Activated CD8-positive, alpha-beta memory T cell treated with anti-CD3 and anti-CD28 coated beads for 1 hour (primary cell): ENCODE results near the gene TMEM187.
A peak's percentile ranks its signal among the peaks of the same experiment; 100 is the strongest.
"Not testable (repeated sequence)": the region's sequence is repeated elsewhere in the genome, so short reads cannot be mapped to it uniquely, and the experiment has no call there.

Experiments used
- DNase-seq, 2 donors: peaks; one replicate each; pipeline ENCODE4 v3.0.0-alpha.2; 2020; ENCODE audit warnings: low read depth in 1 of 2; ENCODE audit errors: extremely low read depth in 1 of 2

The TMEM187 gene

GRCh38 chrX:153970357-153971123 lies 2.0 kb upstream of the TMEM187 start:
- DNase-seq, result no peak

- DNase-seq, result peak; percentile 76 to 82
Measured at GRCh38 chrX:153971124-153971449, 1.5 kb upstream of the TMEM187 start.

GRCh38 chrX:153971450-153972367 lies 845 bp upstream of the TMEM187 start, which contains the start of gene HCFC1:
Gene HCFC1, minus strand, starts transcription at chrX:153971818. Its CDS starts 978 bp downstream, at chrX:153970840.
- DNase-seq, result peak; percentile 77 to 92

GRCh38 chrX:153973127-153974002 lies 811 bp downstream of the TMEM187 start:
- no peak for DNase-seq

GRCh38 chrX:153974003-153974725 lies 1.6 kb downstream of the TMEM187 start:
- no peak for DNase-seq

GRCh38 chrX:153974726-153975286 lies 2.3 kb downstream of the TMEM187 start:
- no peak for DNase-seq

DNA sequence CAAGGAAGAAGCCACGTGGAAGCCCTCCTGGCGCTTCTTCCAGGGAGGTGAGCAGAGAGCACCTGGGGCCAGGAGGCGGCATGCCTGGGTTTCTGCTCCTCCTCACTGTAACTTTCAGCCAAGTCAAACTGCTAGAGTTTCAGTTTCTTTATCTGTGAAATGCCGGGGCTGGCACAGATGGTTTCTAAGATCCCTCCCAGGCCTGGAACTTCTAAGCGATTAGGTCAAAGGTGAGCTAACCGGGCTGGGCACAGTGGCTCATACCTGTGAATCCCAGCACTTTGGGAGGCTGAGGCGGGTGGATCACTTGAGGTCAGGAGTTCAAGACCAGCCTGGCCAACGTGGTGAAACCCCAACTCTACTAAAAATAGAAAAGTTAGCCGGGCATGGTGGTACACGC lies 7.8 kb downstream of the TMEM187 start:
- not testable (repeated sequence) for DNase-seq

DNA sequence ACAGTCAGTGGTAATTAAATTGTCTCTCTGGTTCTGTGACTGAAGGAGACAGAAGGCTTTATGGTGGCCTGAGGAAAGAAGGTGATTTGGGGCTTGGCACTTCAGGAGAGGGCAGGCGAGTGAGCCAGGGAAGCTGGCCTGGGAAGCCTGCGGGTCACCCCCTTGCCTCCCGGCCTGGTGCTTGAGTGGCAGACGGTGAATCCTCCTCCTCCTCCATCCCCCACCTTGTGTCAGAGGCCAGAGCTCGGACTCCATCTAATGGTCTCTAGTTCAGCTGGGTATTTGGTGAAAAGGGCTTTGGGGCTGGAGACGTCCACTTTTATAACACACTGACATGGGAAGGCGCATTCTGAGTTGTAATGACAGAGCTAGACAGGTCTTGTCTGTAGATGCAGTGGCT lies 8.7 kb downstream of the TMEM187 start:
- DNase-seq, result no peak

- peak in 1 of 2 donors; percentile 34 for DNase-seq
Measured at GRCh38 chrX:153981771-153982533, 9.4 kb downstream of the TMEM187 start.

- no peak for DNase-seq
Measured at GRCh38 chrX:153983321-153983801, 10.8 kb downstream of the TMEM187 start.

- DNase-seq, result no peak
Measured at GRCh38 chrX:153984351-153985178, 12.0 kb downstream of the TMEM187 start.

GRCh38 chrX:153988493-153988892 lies 15.9 kb downstream of the TMEM187 start:
- no peak for DNase-seq

GRCh38 chrX:153989973-153990655 lies 17.6 kb downstream of the TMEM187 start:
- no peak for DNase-seq

- DNase-seq, result no peak
Measured at GRCh38 chrX:153991013-153991580, 18.5 kb downstream of the TMEM187 start.

- DNase-seq, result no peak
Measured at GRCh38 chrX:153992180-153992579, 19.6 kb downstream of the TMEM187 start.

GRCh38 chrX:153993079-153993478 lies 20.5 kb downstream of the TMEM187 start:
- no peak for DNase-seq

DNA sequence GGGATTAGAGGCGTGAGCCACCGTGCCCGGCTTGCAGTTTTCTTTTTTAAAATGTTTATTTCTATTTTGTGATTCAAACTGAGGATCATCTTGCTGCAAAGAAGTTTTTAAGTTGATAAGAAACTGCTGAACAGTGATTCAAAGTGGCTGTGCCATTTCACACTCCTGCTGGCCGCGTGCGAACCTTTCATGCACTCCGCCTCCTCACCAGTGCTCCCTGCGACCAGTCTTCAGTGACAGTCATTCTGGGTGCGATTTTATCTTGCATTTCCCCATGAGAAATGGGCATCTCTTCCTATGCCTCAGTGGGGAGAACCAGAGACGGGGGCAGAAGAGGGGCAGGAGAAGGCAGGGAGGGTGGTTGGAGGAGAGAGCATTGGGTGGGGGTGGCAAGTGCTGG lies 21.4 kb downstream of the TMEM187 start:
- DNase-seq, result no peak
